Caco-2 (cell line): ENCODE measurements around the gene TTC7B. TPM values are rescaled to one million over a fixed set of nuclear protein-coding genes. Genes with fewer than 3 reads are reported as not detected.
A peak's percentile ranks its signal among the peaks of the same experiment; 100 is the strongest.

Experiments
- BruUV-seq: library from RNA; stranded (reverse); fragments of 400-500 nt; replicated peaks from 2 replicates; lab custom pipeline; 2021; lab: Mats Ljungman, UMichigan
- CTCF ChIA-PET: fragments of 300-600 bp; sonication (Branson Sonifier 250); formaldehyde crosslinking; loops from one replicate; lab custom pipeline; 2022; ENCODE audit warnings: antibody characterized with exemption; lab: Charles Lee
- POLR2A ChIA-PET: fragments of 300-600 bp; sonication (Branson Sonifier 250); formaldehyde crosslinking; loops from one replicate; lab custom pipeline; 2022; ENCODE audit warnings: antibody characterized with exemption; lab: Charles Lee
- DNase-seq, 2 experiments: peaks; one replicate each; pipeline versions ENCODE4 v3.0.0 to v3.0.0-alpha.2; 2020 to 2022
- H3K27me3 ChIP-seq: replicated peaks from 2 replicates; pipeline ENCODE4 v1.6.0; 2011; ENCODE audit warnings: low read length; ENCODE audit not compliant: control insufficient read depth, insufficient read depth
- H3K36me3 ChIP-seq: 2 replicates; pipeline ENCODE4 v1.5.1; 2011; ENCODE audit warnings: low read length; ENCODE audit not compliant: control insufficient read depth, insufficient read depth
- H3K4me1 ChIP-seq: fragments of 250-450 bp; sonication (Bioruptor Pico); 2 replicates; pipeline ENCODE4 v1.5.1; 2020; ENCODE audit warnings: mild to moderate bottlenecking
- H3K4me3 ChIP-seq: 2 replicates; pipeline ENCODE4 v1.5.1; 2011; ENCODE audit warnings: low read depth, mild to moderate bottlenecking, control low read depth, low read length
- H3K9me3 ChIP-seq: fragments of 250-450 bp; sonication (Bioruptor Pico); 2 replicates; pipeline ENCODE4 v1.5.1; 2020; ENCODE audit warnings: mild to moderate bottlenecking, moderate library complexity
- H3K27ac Mint-ChIP-seq: one replicate; pipeline ENCODE4 v1.8.0; 2022; ENCODE audit warnings: mixed read lengths; ENCODE audit not compliant: unreplicated experiment
- H3K27me3 Mint-ChIP-seq: one replicate; pipeline ENCODE4 v1.8.0; 2022; ENCODE audit warnings: mixed read lengths; ENCODE audit not compliant: insufficient read depth, unreplicated experiment
- H3K36me3 Mint-ChIP-seq: one replicate; pipeline ENCODE4 v1.8.0; 2022; ENCODE audit warnings: mild to moderate bottlenecking, mixed read lengths; ENCODE audit not compliant: insufficient read depth, unreplicated experiment
- H3K4me1 Mint-ChIP-seq: one replicate; pipeline ENCODE4 v1.8.0; 2022; ENCODE audit warnings: low read depth, mixed read lengths; ENCODE audit not compliant: unreplicated experiment
- H3K4me3 Mint-ChIP-seq: one replicate; pipeline ENCODE4 v1.8.0; 2022; ENCODE audit warnings: mild to moderate bottlenecking, moderate library complexity, mixed read lengths; ENCODE audit not compliant: unreplicated experiment
- H3K9me3 Mint-ChIP-seq: one replicate; pipeline ENCODE4 v1.8.0; 2022; ENCODE audit warnings: mixed read lengths; ENCODE audit not compliant: unreplicated experiment
- intact Hi-C: fragments of 100-400 bp; cut with micrococcal nuclease; formaldehyde crosslinking; loops from one replicate; pipeline ENCODE4 v1.10.0; 2022; ENCODE audit not compliant: unreplicated experiment
- total RNA-seq: library from RNA; stranded (reverse); gene quantifications from 2 replicates; pipeline ENCODE4 v1.2.3, GENCODE V29; 2022
- TF ChIP-seq, protein P1 (sequence below), 2 experiments: fragments of 200-600 bp in 1 of 2; IDR thresholded peaks; 1 replicate in 1 of 2; 2 replicates in 1 of 2; pipeline versions ENCODE4 v1.5.1 to v1.8.0; 2011 to 2022; ENCODE audit warnings: antibody characterized with exemption in 1 of 2, control low read depth in 1 of 2, inconsistent platforms in 1 of 2, low read depth in 1 of 2, low read length in 1 of 2, mild to moderate bottlenecking in 1 of 2, moderate library complexity in 1 of 2; ENCODE audit not compliant: insufficient read depth in 1 of 2, severe bottlenecking in 1 of 2, unreplicated experiment in 1 of 2

TTC7B gene
- total RNA-seq, 1 experiment from 2014 or later: 28.5 TPM

DNA sequence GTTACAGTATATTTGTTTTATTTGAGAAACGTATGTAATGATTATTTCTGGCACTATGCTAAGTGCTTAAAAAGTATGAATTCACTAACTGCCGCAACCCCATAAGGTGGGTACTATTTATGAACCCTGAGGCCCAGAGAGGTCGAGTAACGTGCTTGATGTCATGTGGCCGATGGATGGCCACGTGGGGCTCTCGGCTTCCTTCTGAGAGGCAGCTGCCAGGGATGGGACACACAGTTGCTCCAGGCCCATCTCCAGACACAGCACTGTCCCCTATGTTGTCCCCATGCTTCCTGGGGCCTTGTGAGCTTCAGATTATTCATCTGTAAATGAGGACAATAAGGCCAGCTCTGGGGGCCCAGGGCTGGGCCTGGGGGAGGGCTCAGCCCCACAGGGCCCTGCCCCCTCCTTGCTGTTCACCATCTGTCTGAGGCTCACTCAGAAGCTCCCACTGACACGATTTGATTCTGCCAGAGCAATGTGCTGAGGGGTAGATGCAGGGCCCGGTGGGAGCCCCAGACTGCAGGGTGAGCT is 304.4 kb downstream of the TTC7B start:
- CTCF ChIA-PET: interaction anchor here (0.7 to 3.2 kb wide), 3 partner anchors 10 to 270 kb away, joined by 3 to 21 read pairs (median 9); no protein-coding TSS in a partner anchor

DNA sequence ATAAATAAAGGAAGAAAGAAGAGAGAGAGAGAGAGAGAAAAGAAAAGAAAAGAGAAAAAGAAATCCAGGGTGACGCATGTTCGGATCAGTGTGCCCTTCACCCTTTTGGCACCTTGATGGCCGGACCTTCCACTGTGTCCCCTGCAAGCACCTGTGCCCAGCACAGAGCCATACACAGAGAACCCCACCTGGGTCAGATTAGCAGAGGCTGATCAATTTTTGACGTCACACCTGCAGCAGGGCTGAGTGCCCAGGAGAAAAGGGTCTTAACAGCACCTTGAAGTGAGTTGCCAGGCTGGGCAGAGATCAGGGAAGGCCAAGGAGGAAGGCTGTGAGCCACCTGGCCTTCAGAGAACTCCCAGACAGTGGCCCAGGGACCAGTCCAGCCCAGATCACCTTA is 305.0 kb downstream of the TTC7B start:
- Histone ChIP-seq H3K27me3 (no peaks in the 10 kb centered on the region), H3K9me3 (no peaks in the 10 kb centered on the region), H3K4me1 (peaks cover 98% of the 10 kb centered on the region), H3K4me3 (no peak overlapping the region), H3K36me3 (no peaks in the 10 kb centered on the region)
- TF ChIP-seq, protein P1, sequence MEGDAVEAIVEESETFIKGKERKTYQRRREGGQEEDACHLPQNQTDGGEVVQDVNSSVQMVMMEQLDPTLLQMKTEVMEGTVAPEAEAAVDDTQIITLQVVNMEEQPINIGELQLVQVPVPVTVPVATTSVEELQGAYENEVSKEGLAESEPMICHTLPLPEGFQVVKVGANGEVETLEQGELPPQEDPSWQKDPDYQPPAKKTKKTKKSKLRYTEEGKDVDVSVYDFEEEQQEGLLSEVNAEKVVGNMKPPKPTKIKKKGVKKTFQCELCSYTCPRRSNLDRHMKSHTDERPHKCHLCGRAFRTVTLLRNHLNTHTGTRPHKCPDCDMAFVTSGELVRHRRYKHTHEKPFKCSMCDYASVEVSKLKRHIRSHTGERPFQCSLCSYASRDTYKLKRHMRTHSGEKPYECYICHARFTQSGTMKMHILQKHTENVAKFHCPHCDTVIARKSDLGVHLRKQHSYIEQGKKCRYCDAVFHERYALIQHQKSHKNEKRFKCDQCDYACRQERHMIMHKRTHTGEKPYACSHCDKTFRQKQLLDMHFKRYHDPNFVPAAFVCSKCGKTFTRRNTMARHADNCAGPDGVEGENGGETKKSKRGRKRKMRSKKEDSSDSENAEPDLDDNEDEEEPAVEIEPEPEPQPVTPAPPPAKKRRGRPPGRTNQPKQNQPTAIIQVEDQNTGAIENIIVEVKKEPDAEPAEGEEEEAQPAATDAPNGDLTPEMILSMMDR (IDR thresholded peaks at IDR 0.05; ENCODE audit: insufficient read depth in 1 of 2, low read depth in 1 of 2, low read length in 1 of 2, severe bottlenecking in 1 of 2, unreplicated experiment in 1 of 2): no peak
- Mint-ChIP-seq H3K4me1 (peaks cover 52% of the 10 kb centered on the region), H3K27ac (peak overlapping the region; percentile 99), H3K36me3 (peaks cover 23% of the 10 kb centered on the region), H3K27me3 (no peaks in the 10 kb centered on the region), H3K9me3 (no peaks in the 10 kb centered on the region), H3K4me3 (no peak overlapping the region)
- CTCF ChIA-PET: interaction anchor here (0.7 to 3.2 kb wide), 2 partner anchors 112 to 271 kb away, joined by 3 to 21 read pairs; no protein-coding TSS in a partner anchor
- intact Hi-C loops: loop anchor here (10.0 kb wide), 1 partner anchor 66 kb away; no protein-coding TSS in a partner anchor
- POLR2A ChIA-PET: no interaction called here
- no peak for DNase-seq
- BruUV-seq: no TSS peak

More for the DNA sequence above, 304.4 kb downstream of the TTC7B start:
- Histone ChIP-seq H3K36me3 (no peaks in the 10 kb centered on the region), H3K4me1 (peaks cover 99% of the 10 kb centered on the region), H3K27me3 (no peaks in the 10 kb centered on the region), H3K9me3 (no peaks in the 10 kb centered on the region), H3K4me3 (no peak overlapping the region)
- peak overlapping the region; percentile 69 for H3K4me3 Mint-ChIP-seq
- H3K4me1 Mint-ChIP-seq: peaks cover 56% of the 10 kb centered on the region
- DNase-seq: no peak
- H3K27ac Mint-ChIP-seq: peak overlapping the region; percentile 99
- no peaks in the 10 kb centered on the region for H3K9me3 Mint-ChIP-seq
- H3K27me3 Mint-ChIP-seq: no peaks in the 10 kb centered on the region
- BruUV-seq: no TSS peak
- TF ChIP-seq, protein P1 (IDR thresholded peaks at IDR 0.05; ENCODE audit: insufficient read depth in 1 of 2, low read depth in 1 of 2, low read length in 1 of 2, severe bottlenecking in 1 of 2, unreplicated experiment in 1 of 2): no peak
- H3K36me3 Mint-ChIP-seq: peaks cover 23% of the 10 kb centered on the region
- intact Hi-C loops: loop anchor here (1.0 to 10.0 kb wide), 3 partner anchors 10 to 113 kb away; no protein-coding TSS in a partner anchor
- POLR2A ChIA-PET: interaction anchor here (0.6 to 1.0 kb wide), 2 partner anchors 112 to 208 kb away, joined by 3 to 6 read pairs; no protein-coding TSS in a partner anchor

DNA sequence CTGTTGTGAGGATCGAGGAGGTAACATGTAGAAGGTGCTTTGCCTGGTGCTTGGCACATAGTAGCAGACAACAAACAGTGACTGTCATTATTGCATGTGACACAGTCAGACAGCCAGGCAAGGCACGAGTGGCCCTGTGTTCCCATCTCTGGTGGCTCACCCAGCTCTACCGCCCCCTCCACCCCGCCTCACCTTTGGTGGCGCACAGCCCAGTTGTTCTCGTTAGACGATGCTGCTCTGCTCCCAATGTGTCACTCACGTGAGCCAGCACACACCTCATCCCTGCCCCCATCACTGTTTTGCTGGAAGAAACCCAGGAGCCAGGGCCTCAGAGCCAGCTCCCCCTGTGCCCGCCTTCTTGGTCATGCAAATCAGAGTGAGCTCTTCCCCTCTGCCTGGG is 306.1 kb downstream of the TTC7B start:
- ChIA-PET POLR2A (no interaction called here), CTCF (no interaction called here)
- no peaks in the 10 kb centered on the region for H3K9me3 ChIP-seq
- H3K4me1 ChIP-seq: peaks cover 87% of the 10 kb centered on the region
- TF ChIP-seq, protein P1 (IDR thresholded peaks at IDR 0.05; ENCODE audit: insufficient read depth in 1 of 2, low read depth in 1 of 2, low read length in 1 of 2, severe bottlenecking in 1 of 2, unreplicated experiment in 1 of 2): no peak
- intact Hi-C loops: loop anchor here (10.0 kb wide), 1 partner anchor 65 kb away; no protein-coding TSS in a partner anchor
- BruUV-seq: no TSS peak
- no peaks in the 10 kb centered on the region for H3K27me3 ChIP-seq
- no peak for DNase-seq
- Mint-ChIP-seq H3K4me1 (peaks cover 44% of the 10 kb centered on the region), H3K27me3 (no peaks in the 10 kb centered on the region), H3K9me3 (no peaks in the 10 kb centered on the region), H3K4me3 (no peak overlapping the region), H3K27ac (peak overlapping the region; percentile 99), H3K36me3 (peaks cover 23% of the 10 kb centered on the region)
- H3K36me3 ChIP-seq: no peaks in the 10 kb centered on the region
- H3K4me3 ChIP-seq: no peak overlapping the region
